Activated naive CD4-positive, alpha-beta T cell treated with anti-CD3 and anti-CD28 coated beads, Interleukin-2, amount 10 ng/mL, durations not matched to agents 7 days and 5 days (primary cell): ENCODE measurements around the gene CFAP107.
"Not testable (repeated sequence)": the region's sequence is repeated elsewhere in the genome, so short reads cannot be mapped to it uniquely, and the experiment has no call there.

Source experiments
- CTCF ChIA-PET: fragments of 350-600 bp; sonication (Branson Sonifier 250); formaldehyde crosslinking; loops from one replicate; lab custom pipeline; 2021; ENCODE audit warnings: antibody characterized with exemption; lab: Charles Lee
- DNase-seq: peaks from one replicate; pipeline ENCODE4 v3.0.0-alpha.2; 2020
- H3K27ac Mint-ChIP-seq: one replicate; pipeline ENCODE4 v1.8.0; 2021; ENCODE audit warnings: mild to moderate bottlenecking, moderate library complexity, mixed read lengths
- H3K27me3 Mint-ChIP-seq: one replicate; pipeline ENCODE4 v1.8.0; 2021; ENCODE audit warnings: mild to moderate bottlenecking, mixed read lengths
- H3K36me3 Mint-ChIP-seq: one replicate; pipeline ENCODE4 v1.8.0; 2021; ENCODE audit warnings: mixed read lengths
- H3K4me1 Mint-ChIP-seq: one replicate; pipeline ENCODE4 v1.8.0; 2021; ENCODE audit warnings: mixed read lengths
- H3K4me3 Mint-ChIP-seq: one replicate; pipeline ENCODE4 v1.8.0; 2021; ENCODE audit warnings: mild to moderate bottlenecking, moderate library complexity, mixed read lengths
- H3K9me3 Mint-ChIP-seq: one replicate; pipeline ENCODE4 v1.8.0; 2021; ENCODE audit warnings: mixed read lengths

CFAP107 gene

DNA sequence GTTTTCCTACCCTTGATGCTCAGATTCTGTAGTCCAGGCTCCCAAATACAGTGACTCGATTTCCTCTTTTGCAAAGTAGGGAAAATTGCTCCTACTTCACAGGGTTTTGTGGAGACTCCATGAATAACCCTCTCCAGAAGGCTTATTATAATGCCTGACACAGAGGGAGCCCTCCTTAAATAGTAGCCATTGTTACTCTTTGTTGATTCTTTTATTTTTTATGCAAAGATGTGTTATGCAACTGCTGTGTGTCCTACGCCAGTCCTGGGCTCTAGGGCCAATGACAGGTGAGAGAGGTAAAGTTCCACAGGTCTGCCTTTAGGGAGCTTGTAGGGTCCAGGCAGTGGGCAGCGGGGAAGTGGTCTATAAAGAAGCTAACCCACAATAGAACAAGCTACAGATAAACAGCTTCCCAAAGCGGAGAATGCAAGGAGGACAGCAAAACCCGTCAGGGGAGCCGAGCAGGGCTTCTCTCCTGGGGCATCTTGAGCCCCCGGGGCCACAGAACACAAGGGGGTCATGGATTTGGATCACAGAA lies 28.6 kb upstream of the CFAP107 start:
- DNase-seq = no peak
- CTCF ChIA-PET = interaction anchor here (1.6 kb wide), 1 partner anchor 22 kb away, joined by 3 read pairs; no protein-coding TSS in a partner anchor
- H3K27ac Mint-ChIP-seq = no peak overlapping the region
- no peak overlapping the region for H3K4me3 Mint-ChIP-seq
- peaks cover 36% of the 10 kb centered on the region for H3K27me3 Mint-ChIP-seq
- no peaks in the 10 kb centered on the region for H3K9me3 Mint-ChIP-seq
- no peaks in the 10 kb centered on the region for H3K36me3 Mint-ChIP-seq
- no peaks in the 10 kb centered on the region for H3K4me1 Mint-ChIP-seq

DNA sequence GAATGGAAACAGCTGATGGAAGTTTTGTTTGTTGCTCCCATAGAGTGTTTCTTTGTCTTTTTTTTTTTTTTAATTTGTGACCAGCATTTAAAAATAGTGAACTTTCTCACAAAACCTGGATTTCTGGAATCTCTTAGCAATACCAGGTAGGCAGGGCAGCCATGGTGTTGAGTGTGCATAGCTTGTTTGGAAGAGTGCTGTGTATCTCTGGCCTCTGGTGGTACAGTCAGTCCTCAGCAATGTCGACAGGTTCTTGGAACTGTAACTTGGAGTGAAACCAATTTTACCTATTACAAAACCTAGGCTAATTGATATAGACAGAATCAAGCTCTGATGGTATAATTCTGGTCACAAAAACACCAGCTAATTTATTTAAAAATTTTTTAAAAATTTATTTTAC lies 23.4 kb upstream of the CFAP107 start:
- CTCF ChIA-PET = no interaction called here
- Mint-ChIP-seq H3K27me3 (peaks cover 42% of the 10 kb centered on the region), H3K4me3 (no peak overlapping the region), H3K36me3 (no peaks in the 10 kb centered on the region), H3K9me3 (no peaks in the 10 kb centered on the region), H3K27ac (no peak overlapping the region), H3K4me1 (no peaks in the 10 kb centered on the region)
- DNase-seq = no peak

- no peak for DNase-seq
- Mint-ChIP-seq H3K4me3 (no peak overlapping the region), H3K27ac (no peak overlapping the region), H3K9me3 (peaks cover 2% of the 10 kb centered on the region), H3K36me3 (no peaks in the 10 kb centered on the region), H3K27me3 (peaks cover 43% of the 10 kb centered on the region), H3K4me1 (no peaks in the 10 kb centered on the region)
- CTCF ChIA-PET = no interaction called here
These were observed 17.6 kb upstream of the CFAP107 start for GRCh38 chr1:12728391-12728790.

DNA sequence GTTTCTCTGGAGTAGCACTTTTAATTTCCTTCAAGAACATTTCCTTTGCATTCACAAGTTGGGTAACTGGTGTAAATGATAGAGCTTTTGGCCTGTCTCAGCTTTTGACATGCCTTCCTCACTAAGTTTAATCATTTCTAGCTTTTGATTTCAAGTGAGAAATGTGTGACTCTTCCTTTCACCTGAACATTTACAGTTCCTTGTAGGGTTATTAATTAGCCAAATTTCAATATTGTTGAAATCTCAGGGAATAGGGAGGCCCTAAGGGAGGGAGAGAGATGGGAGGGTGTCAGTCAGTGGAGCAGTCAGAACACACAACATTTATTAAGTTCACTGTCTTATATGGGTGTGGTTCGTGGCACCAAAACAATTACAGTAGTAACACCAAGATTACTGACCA lies 15.8 kb upstream of the CFAP107 start:
- Mint-ChIP-seq H3K4me1 (no peaks in the 10 kb centered on the region), H3K9me3 (peaks cover 2% of the 10 kb centered on the region), H3K27me3 (peaks cover 54% of the 10 kb centered on the region), H3K4me3 (no peak overlapping the region), H3K36me3 (no peaks in the 10 kb centered on the region), H3K27ac (no peak overlapping the region)
- CTCF ChIA-PET = no interaction called here
- no peak for DNase-seq

DNA sequence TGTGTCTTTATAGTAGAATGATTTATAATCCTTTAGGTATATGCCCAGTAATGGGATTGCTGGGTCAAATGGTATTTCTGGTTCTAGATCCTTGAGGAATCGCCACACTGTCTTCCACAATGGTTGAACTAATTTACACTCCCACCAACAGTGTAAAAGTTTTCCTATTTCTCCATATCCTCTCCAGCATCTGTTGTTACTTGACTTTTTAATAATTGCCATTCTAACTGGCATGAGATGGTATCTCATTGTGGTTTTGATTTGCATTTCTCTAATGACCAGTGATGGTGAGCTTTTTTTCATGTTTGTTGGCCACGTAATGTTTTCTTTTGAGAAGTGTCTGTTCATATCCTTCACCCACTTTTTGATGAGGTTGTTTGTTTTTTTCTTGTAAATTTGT lies 14.9 kb upstream of the CFAP107 start:
- DNase-seq, CTCF ChIA-PET, H3K4me3 Mint-ChIP-seq, H3K4me1 Mint-ChIP-seq, H3K9me3 Mint-ChIP-seq, H3K36me3 Mint-ChIP-seq, H3K27ac Mint-ChIP-seq: not testable (repeated sequence)
- peaks cover 46% of the 10 kb centered on the region for H3K27me3 Mint-ChIP-seq

GRCh38 chr1:12734651-12735050 lies 11.3 kb upstream of the CFAP107 start:
- CTCF ChIA-PET = no interaction called here
- no peaks in the 10 kb centered on the region for H3K36me3 Mint-ChIP-seq
- no peaks in the 10 kb centered on the region for H3K4me1 Mint-ChIP-seq
- peaks cover 2% of the 10 kb centered on the region for H3K9me3 Mint-ChIP-seq
- H3K4me3 Mint-ChIP-seq = no peak overlapping the region
- no peak for DNase-seq
- peaks cover 30% of the 10 kb centered on the region for H3K27me3 Mint-ChIP-seq
- H3K27ac Mint-ChIP-seq = no peak overlapping the region

GRCh38 chr1:12738934-12739333 lies 7.1 kb upstream of the CFAP107 start:
- Mint-ChIP-seq H3K36me3 (no peaks in the 10 kb centered on the region), H3K4me1 (no peaks in the 10 kb centered on the region), H3K27me3 (peaks cover 7% of the 10 kb centered on the region), H3K9me3 (no peaks in the 10 kb centered on the region), H3K27ac (no peak overlapping the region), H3K4me3 (no peak overlapping the region)
- no peak for DNase-seq
- CTCF ChIA-PET = no interaction called here

DNA sequence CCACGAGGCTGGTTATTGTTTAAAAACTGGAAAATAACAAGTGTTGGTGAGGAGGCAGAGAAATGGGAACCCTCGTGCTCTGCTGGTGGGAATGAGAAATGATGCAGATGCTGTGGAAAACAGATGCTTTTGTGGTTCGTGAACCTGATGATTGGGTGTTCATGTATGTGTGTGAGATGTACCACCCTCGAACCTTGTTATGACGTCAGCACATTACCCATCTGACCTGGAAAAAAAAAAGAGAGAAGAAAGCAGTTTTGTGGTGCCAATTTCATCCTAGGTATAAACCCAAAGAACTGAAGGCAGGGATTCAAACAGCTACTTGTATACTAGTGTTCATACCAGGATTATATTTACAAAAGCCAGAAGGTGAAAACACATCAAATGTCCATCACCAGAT lies 6.4 kb upstream of the CFAP107 start:
- H3K27me3 Mint-ChIP-seq = peaks cover 4% of the 10 kb centered on the region
- H3K9me3 Mint-ChIP-seq = no peaks in the 10 kb centered on the region
- no peak overlapping the region for H3K27ac Mint-ChIP-seq
- H3K4me1 Mint-ChIP-seq = no peaks in the 10 kb centered on the region
- no peak for DNase-seq
- CTCF ChIA-PET = no interaction called here
- no peak overlapping the region for H3K4me3 Mint-ChIP-seq
- H3K36me3 Mint-ChIP-seq = no peaks in the 10 kb centered on the region

DNA sequence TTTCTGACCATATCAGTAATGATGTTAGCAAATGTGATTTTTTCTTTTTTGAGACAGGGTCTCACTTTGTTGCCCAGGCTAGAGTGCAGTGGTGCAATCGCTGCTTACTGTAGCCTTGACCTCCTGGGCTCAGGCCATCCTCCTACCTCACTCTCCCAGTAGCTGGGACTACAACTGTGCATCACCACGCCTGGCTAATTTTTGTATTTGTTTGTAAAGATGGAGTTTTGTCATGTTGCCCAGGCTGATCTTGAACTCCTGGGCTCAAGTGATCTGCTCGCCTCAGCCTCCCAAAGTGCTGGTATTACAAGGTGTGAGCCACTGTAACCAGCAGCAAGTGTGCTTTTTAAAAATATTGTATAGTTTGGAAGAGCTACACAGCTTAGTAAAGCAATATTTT lies 4.1 kb upstream of the CFAP107 start:
- Mint-ChIP-seq H3K36me3 (no peaks in the 10 kb centered on the region), H3K9me3 (no peaks in the 10 kb centered on the region), H3K27ac (no peak overlapping the region), H3K27me3 (peaks cover 9% of the 10 kb centered on the region), H3K4me3 (no peak overlapping the region), H3K4me1 (no peaks in the 10 kb centered on the region)
- CTCF ChIA-PET = interaction anchor here (0.6 kb wide), 1 partner anchor 1751 kb away, joined by 3 read pairs; no protein-coding TSS in a partner anchor
- no peak for DNase-seq

DNA sequence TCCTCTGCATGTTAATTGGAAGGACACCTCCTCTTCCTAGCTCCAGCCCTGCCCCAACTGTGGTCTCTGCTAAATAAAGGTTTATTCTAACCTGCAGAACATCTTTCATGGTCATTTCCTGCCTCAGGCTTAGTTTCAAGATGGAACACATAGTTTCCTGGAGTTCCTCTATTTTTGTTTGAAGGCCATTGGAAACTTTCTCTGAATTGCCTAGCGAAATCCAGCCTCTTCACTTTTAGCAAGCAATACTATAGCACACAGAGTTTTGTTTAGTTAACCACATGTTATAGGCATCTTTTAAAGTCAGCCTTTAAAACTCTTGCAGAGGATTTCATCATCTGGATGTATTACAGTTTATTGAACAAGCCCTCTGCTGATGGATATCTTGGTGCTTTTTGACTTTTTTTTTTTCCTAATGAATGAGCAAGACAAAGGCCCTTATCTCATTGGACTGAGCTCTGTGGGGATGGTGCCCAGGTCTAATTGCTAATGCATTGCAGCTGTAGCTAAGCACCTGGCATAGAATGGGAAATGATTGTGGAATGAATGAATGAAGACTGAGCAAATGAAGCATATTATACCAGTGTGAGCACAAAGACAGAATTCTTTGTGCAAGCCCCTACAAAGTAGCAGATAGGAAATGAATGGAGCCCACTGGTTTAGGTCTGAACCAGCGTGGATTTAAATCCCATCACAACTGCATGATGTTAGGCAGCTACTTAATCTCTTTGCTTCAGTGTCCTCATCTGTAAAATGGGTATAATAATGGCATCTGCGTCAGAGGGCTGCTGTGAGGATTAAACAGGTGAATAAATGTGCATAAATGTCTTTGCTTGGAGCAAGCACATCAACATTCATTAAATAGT lies 641 bp upstream of the CFAP107 start:
- no peak overlapping the region for H3K4me3 Mint-ChIP-seq
- H3K36me3 Mint-ChIP-seq = peaks cover 1% of the 10 kb centered on the region
- CTCF ChIA-PET = no interaction called here
- H3K4me1 Mint-ChIP-seq = no peaks in the 10 kb centered on the region
- H3K27ac Mint-ChIP-seq = no peak overlapping the region
- no peak for DNase-seq
- H3K9me3 Mint-ChIP-seq = peaks cover 11% of the 10 kb centered on the region
- H3K27me3 Mint-ChIP-seq = peaks cover 17% of the 10 kb centered on the region

DNA sequence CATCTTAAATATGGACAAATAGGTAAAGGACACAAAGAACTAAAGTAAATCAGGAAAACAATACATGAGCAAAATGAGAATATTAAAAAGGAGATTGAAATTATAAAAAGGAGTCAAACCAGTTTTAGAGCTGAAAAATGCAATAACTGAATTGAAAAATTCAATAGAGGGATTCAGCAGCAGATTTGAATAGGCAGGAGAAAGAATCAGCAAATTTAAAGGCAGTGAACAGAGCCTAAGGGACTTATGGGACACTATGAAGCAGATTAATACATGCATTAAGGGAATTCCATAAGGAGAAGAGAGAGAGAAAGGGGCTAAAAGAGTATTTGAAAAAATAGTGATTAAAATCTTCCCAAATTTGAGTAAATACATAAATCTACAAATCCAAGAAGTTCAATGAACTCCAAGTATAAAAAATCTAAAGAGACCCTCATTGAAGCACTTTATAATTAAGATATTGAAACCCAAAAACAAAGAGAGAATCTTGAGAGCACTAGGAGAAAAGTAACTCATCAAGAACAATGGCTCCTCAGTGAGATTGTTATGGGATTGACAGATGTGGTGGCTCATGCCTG lies 2.9 kb downstream of the CFAP107 start:
- no peak overlapping the region for H3K4me3 Mint-ChIP-seq
- no peak overlapping the region for H3K27ac Mint-ChIP-seq
- no peak for DNase-seq
- peaks cover 17% of the 10 kb centered on the region for H3K27me3 Mint-ChIP-seq
- H3K36me3 Mint-ChIP-seq = peaks cover 1% of the 10 kb centered on the region
- peaks cover 11% of the 10 kb centered on the region for H3K9me3 Mint-ChIP-seq
- CTCF ChIA-PET = no interaction called here
- H3K4me1 Mint-ChIP-seq = no peaks in the 10 kb centered on the region

DNA sequence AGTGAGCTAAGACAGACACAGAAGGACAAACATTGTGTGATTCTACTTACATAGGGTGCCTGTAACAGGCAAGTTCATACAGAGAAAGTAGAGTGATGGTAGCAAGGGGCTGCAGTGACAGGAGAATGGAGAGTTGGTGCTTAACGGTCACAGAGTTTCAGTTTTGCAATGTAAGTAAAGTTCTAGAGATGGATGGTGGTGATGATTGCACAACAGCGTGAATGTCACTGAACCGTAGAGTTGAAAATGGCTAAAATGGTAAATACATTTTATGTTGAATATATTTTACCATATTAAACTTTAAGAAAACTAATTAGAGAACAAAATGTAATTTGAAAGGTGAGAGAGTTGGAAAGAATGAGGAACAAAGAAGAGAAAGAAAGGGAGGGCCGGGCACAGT lies 8.7 kb downstream of the CFAP107 start:
- Mint-ChIP-seq H3K4me1 (no peaks in the 10 kb centered on the region), H3K27me3 (peaks cover 17% of the 10 kb centered on the region), H3K4me3 (no peak overlapping the region), H3K27ac (no peak overlapping the region), H3K9me3 (no peaks in the 10 kb centered on the region), H3K36me3 (no peaks in the 10 kb centered on the region)
- CTCF ChIA-PET = no interaction called here
- DNase-seq = no peak

DNA sequence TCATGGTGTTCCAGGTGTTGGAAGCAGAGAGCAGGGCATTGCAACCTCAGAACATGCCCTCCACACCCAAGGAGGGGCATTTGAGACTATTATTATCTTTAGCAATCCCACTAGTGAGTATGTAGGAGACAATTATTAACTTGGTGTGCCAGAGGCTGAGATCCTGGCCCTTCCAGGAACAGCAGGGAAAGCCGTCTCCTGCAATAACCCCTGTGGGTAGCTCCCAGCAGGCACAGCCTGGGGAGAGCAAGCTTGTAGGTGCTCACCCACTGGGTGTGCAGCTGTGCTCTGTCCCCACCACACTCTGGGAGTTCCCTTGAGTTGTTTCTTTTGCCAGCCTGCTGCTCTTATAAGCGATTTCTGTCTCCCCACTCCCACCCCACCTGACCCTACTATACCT lies 10.3 kb downstream of the CFAP107 start:
- no peaks in the 10 kb centered on the region for H3K36me3 Mint-ChIP-seq
- CTCF ChIA-PET = no interaction called here
- peaks cover 17% of the 10 kb centered on the region for H3K27me3 Mint-ChIP-seq
- no peaks in the 10 kb centered on the region for H3K9me3 Mint-ChIP-seq
- H3K27ac Mint-ChIP-seq = no peak overlapping the region
- DNase-seq = no peak
- H3K4me1 Mint-ChIP-seq = no peaks in the 10 kb centered on the region
- no peak overlapping the region for H3K4me3 Mint-ChIP-seq

GRCh38 chr1:12756768-12757413 lies 10.9 kb downstream of the CFAP107 start:
- H3K27me3 Mint-ChIP-seq = peaks cover 17% of the 10 kb centered on the region
- CTCF ChIA-PET = no interaction called here
- H3K9me3 Mint-ChIP-seq = no peaks in the 10 kb centered on the region
- DNase-seq = no peak
- H3K36me3 Mint-ChIP-seq = no peaks in the 10 kb centered on the region
- H3K4me3 Mint-ChIP-seq = no peak overlapping the region
- no peaks in the 10 kb centered on the region for H3K4me1 Mint-ChIP-seq
- no peak overlapping the region for H3K27ac Mint-ChIP-seq
